Jurkat, Clone E6-1 (cell line): Measurements from ENCODE around the gene PHKG2.

Source experiments
- DNase-seq: peaks from one replicate; pipeline ENCODE4 v3.0.0-alpha.2; 2011; ENCODE audit warnings: low read depth, low spot score
- H3K4me3 ChIP-seq: 2 replicates; pipeline ENCODE4 v1.5.1; 2011; ENCODE audit warnings: mild to moderate bottlenecking, low read length, control low read depth, moderate library complexity

PHKG2 gene

GRCh38 chr16:30785126-30786106 lies 37.2 kb downstream of the PHKG2 start:
- no peak for DNase-seq
- no peak overlapping the region for H3K4me3 ChIP-seq

DNA sequence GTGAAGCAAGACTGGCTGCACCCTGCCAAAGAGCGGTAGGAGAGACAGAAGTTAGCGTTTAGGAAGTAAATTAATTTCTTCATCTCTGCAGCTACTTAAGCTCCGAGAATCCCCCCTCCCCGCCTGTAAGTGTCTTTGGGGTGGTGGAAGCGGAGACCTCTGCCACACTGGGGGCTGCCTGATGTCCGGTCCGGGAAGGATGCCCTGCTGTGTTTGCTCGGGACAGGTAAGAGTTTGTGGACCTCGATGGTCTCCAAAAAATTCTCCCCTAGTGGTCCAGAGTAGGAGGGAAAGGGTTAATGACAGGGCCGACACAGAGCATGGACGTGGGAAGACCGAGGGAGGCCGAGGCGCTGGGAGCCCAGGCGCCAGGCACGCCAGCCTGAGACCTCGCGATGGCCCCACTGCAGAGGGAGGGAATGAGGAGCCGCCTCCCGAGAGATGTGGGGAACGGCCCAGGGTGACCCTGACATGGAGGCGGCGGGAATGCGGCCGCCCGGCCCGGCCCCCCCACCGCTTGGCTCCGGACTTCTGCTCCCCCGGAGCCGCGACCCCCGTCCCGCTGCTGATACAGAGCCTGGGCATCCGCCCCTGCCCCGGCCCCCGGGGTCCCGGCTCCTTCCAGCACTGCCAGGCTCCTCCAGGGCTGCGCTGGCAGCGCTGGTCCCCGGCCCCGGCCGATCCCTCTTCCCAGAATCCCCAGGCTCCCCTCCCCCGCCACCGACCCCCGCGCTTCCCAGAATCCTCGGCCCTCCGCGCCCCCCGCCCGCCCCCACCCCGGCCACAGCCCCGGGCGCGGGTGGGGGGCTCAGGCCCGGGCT lies 38.1 kb downstream of the PHKG2 start:
- peak overlapping the region; percentile 48 for H3K4me3 ChIP-seq
- DNase-seq = no peak

- H3K4me3 ChIP-seq = peak within 1 kb of the TSS; percentile 48
- no peak for DNase-seq
Measured at GRCh38 chr16:30786936-30787612, 38.8 kb downstream of the PHKG2 start, which contains the start of gene ZNF629. Gene ZNF629 (minus strand): TSS chr16:30787205. CDS start chr16:30784482, 2,723 bp downstream.

GRCh38 chr16:30787613-30788378 lies 39.6 kb downstream of the PHKG2 start:
- H3K4me3 ChIP-seq = no peak overlapping the region
- no peak for DNase-seq

- no peak for DNase-seq
- H3K4me3 ChIP-seq = no peak overlapping the region
Measured at GRCh38 chr16:30793508-30794069, 45.4 kb downstream of the PHKG2 start.

DNA sequence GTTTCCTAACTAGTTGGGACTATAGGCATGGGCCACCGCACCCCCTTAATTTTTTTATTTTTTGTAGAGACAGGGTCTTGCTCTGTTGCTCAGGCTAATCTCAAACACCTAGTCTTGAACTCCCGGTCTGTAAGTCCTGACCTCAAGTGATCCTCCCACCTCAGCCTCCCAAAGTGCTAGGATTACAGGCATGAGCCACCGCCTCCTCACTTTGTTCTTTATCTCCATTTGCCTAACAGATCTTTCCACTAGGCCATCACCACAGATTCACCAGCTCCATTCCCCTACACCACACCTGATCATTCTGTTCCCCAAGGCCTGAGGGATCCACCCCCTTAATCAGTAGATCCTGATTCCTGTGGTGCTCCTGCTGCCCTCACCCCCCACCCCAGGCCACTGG lies 46.4 kb downstream of the PHKG2 start:
- DNase-seq = no peak
- H3K4me3 ChIP-seq = no peak overlapping the region

DNA sequence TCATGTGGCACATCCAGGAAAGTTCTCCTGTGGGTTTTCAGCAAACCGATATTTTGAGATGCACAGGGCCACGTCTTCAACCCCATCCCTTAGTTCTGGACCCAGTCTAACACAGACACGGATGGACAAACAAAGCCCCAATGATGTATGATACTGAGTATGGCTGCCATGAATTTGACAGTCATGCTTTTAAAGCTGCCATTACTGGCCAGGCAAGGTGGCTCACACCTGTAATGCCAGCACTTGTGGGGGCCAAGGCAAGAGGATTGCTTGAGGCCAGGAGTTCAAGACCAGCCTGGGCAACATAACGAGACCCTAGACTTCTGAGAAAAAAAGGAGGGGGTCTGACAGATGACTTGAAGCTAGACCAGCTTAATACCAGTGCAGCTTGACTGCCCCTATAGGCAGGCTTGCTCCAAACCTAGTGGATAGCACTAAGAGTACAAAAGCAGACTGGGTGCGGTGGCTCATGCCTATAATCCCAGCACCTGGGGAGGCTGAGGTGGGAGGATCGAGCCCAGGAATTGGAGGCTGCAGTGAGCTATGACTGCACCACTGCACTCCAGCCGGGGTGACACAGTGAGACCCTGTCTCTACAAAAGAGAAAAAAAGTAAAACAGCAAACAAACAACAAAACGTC lies 49.6 kb downstream of the PHKG2 start:
- DNase-seq = no peak
- H3K4me3 ChIP-seq = no peak overlapping the region
